GM12891 (cell line): Measurements from ENCODE around the gene CDC14B.

Source experiments
- PAX5 ChIP-seq: IDR thresholded peaks from 2 replicates; pipeline ENCODE4 v1.6.1; 2011; ENCODE audit warnings: low read length, moderate library complexity, mild to moderate bottlenecking; ENCODE audit not compliant: insufficient read depth, severe bottlenecking
- POLR2A ChIP-seq: IDR thresholded peaks from 2 replicates; pipeline ENCODE4 v1.6.1; 2011; ENCODE audit warnings: low read depth, low read length, control low read depth
- POLR2AphosphoS5 ChIP-seq: IDR thresholded peaks from 2 replicates; pipeline ENCODE4 v1.6.1; 2011; ENCODE audit warnings: low read depth, low read length, control low read depth
- SPI1 ChIP-seq: IDR thresholded peaks from 2 replicates; pipeline ENCODE4 v1.6.1; 2011; ENCODE audit warnings: low read depth, low read length, control low read depth

DNA sequence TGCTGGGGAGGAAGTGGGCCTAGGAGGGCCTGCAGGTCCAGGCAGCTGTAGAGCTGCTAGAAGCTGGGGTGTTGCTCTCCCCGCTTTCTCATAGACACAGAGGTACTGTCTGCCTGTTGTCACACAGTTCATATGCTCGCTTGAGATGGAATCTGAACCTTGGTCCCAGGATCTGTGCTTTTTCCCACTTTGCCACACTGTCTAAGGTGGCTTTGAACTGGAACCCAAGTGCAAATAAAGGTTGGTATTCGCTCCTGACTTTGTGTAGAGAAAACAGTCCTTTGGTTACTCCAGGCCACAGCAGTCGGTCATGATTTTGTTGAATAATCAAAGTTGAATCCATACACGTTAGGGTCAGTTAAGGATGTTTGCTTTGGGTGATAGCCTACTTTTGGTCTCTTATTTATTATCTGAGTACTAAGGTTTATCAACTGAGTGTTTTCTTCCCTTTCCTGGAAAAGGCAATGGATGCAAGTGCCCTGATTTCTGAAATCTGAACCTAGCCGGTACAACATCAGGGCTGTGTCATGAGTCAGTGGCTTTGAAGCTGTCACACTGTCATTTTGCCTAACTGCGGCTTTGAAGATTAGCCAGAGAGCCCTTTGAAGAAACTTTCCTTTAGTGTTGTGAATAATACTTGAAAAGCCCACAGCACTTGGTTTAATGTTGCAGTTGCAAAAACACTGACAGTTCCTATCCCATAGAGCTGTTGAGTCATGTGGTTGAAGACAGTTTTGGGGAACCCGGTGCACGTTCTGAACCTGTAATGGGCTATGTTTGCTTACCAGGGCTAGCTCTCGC, 128.4 kb downstream of the CDC14B start:
- TF ChIP-seq POLR2AphosphoS5 (no peak), POLR2A (no peak), SPI1 (no peak), PAX5 (no peak)
